GM18873 (cell line): Measurements from ENCODE around the gene MEN1.
A peak's percentile ranks its signal among the peaks of the same experiment; 100 is the strongest.
"Not testable (repeated sequence)": the region's sequence is repeated elsewhere in the genome, so short reads cannot be mapped to it uniquely, and the experiment has no call there.

Source experiments
- ATAC-seq: cut with Tn5 transposase; IDR thresholded peaks from one replicate; pipeline ENCODE4 v1.9.1; 2021; ENCODE audit warnings: mild to moderate bottlenecking, moderate library complexity, moderate number of reproducible peaks; ENCODE audit not compliant: unreplicated experiment, low FRiP score

Gene MEN1

DNA sequence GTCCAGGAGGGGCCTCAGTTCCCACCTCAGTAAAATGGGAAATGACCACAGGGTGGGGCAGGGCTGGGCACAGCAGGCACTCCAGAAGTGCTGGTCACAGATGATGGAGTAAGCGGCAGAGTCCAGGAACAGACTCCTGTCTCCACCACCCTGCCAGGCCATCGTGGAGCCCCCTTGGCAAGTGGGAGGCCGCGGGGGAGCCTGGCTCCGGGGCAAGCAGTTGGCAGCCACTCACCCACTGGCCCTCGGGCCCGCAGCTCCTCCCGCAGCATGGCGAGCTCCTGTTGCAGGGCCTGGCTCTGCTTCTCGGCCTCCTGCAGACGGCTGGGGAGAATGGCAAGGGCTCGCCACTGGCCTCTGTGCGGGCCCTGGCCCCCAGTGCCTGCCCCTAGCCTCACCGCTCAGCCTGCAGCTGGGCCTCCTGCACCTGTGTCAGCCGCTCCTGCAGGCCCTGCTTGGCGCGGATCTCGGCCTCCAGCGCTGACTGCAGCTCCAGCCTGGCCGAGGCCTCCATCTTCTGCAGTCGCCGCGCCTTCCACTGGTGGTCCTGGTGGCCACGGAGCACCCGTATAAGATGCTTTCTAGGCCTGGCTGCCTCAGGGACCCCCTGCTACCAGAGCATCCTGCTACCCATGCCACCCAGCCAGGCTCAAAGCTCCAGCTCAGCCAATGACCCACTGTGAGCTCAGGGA is 23.8 kb upstream of the MEN1 start:
- no peak for ATAC-seq

DNA sequence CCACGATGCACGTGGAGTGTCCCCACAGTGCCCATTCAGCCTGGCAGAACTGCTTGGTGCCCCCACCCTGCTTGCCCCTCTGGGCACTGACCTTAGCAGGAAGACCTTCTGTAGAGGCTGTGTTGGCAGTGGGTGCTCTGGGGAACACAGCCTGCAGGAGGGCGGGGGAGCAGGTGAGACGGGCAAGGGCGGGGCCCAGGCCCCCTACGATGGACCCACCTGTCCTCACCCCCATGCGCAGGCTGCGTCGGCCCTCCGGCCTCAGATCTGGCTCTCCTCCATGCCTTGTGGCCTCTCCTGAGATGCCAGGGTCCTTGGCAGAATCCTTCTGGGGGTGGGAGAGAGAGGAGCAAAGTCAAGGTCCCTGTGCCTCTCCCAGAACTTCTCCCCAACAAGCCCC is 23.2 kb upstream of the MEN1 start:
- no peak for ATAC-seq

DNA sequence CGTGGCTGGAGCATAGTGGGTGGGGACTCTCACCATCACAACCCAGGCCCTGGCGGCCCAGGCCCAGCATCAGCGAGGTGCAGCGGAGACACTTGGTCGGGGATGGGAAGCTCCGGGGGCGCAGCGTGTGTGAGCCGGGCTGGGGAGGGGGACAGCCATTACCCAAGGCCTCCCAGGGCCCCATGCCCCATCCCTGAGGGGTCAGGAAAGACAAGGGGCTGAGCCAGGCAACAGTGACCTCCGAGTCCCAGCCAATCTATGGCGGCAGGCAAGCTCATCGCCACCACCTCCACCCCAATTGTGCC is 22.8 kb upstream of the MEN1 start:
- ATAC-seq = no peak

DNA sequence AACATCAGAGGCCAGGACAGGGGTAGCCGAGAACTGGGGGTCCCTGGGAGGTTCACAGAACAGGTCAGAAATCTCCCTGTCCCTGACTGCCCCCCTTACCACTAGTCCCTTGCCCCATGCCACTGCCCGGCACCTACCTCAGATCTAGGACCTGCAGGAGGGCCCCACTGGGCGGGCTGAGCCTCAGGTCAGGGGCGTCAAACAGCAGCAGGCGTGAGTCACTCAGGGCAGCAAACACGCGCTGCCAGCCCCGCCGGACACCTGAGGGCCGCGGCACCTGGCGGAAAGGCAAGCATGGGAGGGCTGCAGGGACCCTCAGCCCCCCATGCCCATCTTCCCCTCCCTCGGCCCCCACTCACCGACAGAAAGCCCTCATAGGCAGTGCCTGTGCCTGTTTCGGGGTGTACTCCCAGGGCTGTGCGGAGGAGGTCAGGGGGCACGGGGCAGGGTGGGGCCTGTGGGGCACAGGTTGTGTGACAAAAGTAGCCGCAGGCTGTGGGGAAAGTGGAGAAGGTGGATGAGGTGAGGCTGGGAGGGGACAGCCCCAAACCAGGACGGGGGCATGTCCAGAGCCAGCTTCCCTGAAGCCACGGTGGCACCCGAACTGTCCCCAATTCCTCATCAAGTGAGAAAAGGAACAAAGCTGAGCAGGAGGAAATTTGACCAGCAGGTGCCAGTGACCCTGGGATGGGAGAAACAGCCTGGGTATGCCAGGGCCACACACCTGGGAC is 22.3 kb upstream of the MEN1 start:
- ATAC-seq = no peak

GRCh38 chr11:64831411-64831891 is 21.1 kb upstream of the MEN1 start:
- ATAC-seq = no peak

DNA sequence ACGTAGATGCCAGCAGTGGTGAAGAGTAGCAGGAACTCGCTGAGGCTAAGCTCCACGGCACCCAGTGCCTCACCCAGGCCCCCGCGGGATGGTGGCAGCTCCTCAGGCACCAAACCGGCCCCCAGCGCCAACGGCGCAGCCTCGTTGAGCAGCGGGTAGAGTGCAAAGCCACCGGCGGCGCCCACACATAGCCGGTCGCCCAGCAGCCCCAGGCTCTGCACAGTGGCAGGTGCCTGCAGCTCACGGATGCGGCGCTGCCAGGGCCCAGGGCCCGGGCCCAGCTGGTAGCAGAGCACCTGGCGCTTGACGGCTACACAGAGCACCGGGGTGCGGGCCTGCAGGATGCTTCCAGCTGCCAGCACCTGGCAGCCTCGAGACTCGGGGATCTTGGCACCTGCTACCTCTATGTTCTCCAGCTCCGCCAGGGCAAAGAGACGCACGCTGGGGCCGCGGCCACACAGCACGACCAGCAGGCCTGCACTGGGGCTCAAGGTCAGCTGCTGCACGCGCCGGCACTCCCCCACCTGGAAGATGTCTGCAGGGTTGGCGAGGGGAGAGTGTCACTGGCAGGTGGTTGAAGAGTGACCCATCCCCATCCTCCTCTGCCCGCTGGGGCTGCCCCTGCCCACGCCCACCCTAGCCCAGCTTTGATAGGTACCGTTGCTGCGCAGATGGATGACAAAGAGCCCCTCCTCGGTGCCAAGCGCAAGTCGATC is 19.3 kb upstream of the MEN1 start:
- ATAC-seq = no peak

GRCh38 chr11:64827451-64827839 is 17.1 kb upstream of the MEN1 start:
- no peak for ATAC-seq

- no peak for ATAC-seq
These were observed 16.5 kb upstream of the MEN1 start for GRCh38 chr11:64826578-64827450.

GRCh38 chr11:64826062-64826461 is 15.7 kb upstream of the MEN1 start:
- ATAC-seq = no peak

- no peak for ATAC-seq
These were observed 13.3 kb upstream of the MEN1 start for GRCh38 chr11:64823568-64824119.

DNA sequence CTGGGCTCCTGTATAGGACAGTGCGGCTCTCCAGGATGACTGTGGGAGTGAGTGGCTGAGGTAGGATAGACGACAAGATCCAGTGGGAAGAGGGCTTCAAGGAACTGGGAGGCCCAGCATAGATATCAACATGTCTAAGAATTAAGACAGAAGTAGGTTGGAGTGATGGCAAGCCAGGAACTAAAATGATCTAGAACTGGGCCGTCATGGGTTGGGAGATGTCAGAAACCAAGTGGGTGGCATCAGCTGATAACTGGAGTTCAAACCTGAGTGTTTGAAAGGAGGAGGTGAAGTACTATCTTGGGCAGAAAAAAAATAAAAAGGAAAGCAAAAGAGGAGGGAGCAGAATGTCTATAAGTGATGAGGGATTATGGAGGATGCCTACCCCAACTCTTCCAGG is 7.1 kb upstream of the MEN1 start:
- ATAC-seq = no peak

- not testable (repeated sequence) for ATAC-seq
These were observed 5.1 kb upstream of the MEN1 start for GRCh38 chr11:64815433-64815832.

GRCh38 chr11:64814712-64815187 is 4.4 kb upstream of the MEN1 start:
- peak; percentile 40 for ATAC-seq

- no peak for ATAC-seq
These were observed 3.5 kb upstream of the MEN1 start for GRCh38 chr11:64813826-64814225.

DNA sequence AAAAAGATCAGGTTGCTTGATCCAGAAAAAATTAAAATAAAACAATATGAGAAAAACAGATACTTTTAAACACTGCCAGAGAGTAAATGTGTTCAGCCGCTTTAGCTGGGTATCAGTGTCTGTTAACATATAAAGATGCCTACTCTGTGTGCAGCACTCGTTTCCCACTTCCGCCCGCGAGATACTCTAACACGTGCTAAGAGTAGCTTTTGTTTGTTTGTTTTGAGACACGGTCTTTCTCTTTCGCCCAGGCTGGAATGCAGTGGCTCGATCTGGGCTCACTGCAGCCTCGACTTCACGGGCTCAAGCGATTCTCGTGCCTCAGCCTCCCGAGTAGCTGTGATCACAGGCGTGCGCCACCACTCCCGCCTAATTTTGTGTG is 531 bp upstream of the MEN1 start:
- ATAC-seq = no peak

DNA sequence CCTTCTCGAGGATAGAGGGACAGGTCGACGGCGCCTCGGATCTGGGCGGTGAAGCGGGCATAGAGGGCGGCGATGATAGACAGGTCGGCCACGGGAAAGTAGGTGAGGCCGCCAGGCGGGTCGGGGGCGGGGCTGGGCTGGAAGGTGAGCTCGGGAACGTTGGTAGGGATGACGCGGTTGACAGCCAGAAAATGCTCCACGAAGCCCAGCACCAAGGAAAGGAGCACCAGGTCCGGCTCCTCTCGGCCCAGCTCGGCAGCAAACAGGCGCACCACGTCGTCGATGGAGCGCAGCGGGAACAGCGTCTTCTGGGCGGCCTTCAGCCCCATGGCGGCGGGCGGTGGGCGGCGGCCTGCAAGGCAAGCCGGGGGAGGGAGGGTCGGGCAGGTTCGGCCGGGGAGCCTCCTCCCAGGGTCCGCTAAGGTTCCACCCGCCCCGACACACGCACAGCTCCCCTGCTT is 540 bp downstream of the MEN1 start:
- no peak for ATAC-seq

GRCh38 chr11:64805481-64805880 is 4.9 kb downstream of the MEN1 start:
- ATAC-seq = no peak

- no peak for ATAC-seq
These were observed 5.8 kb downstream of the MEN1 start for GRCh38 chr11:64804346-64805210.

DNA sequence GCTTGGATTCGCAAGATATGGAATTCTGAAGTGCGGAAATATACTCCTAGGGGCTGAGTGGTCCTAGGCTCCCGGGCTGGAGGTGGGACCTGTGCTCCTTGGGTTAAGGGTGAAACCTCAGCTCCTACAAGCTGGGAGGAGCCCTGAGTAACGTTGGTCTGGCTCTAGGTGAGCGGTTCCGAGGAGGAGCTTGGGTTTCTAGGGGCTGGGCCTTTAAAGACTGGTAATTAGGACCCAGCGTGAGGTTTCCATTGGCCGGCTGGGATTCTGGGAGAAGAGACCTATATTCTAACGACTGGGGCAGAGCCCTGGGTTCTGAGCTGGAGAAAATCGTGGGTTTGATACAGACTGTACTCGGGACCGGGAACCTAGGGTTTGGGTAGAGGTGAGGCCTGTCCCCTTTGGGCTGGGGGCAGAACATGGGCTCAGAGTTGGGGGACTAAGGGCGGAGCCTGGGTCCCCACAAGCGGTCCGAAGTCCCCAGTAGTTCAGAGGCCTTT is 6.5 kb downstream of the MEN1 start:
- ATAC-seq = no peak
